Liver (tissue), 9 donors: ENCODE measurements around the gene TIE1. TPM values are rescaled to one million over a fixed set of nuclear protein-coding genes. Genes with fewer than 3 reads are reported as not detected.

ENCODE experiments used
- DNase-seq: peaks from one replicate; pipeline ENCODE4 v3.0.0-alpha.2; 2017; ENCODE audit warnings: low spot score
- H3K27ac ChIP-seq, 2 donors: one replicate each; pipeline ENCODE4 v1.7.0; 2013; ENCODE audit warnings: inconsistent platforms in 2 of 2, low read length in 2 of 2, control low read depth in 1 of 2, low read depth in 1 of 2, mild to moderate bottlenecking in 1 of 2
- H3K27me3 ChIP-seq, 4 donors: one replicate each; pipeline versions ENCODE4 v1.6.1 to v1.7.0; 2013; ENCODE audit warnings: low read length in 3 of 4, inconsistent platforms in 1 of 4, mild to moderate bottlenecking in 1 of 4, moderate library complexity in 1 of 4; ENCODE audit not compliant: control insufficient read depth in 4 of 4, insufficient read depth in 4 of 4
- H3K36me3 ChIP-seq, 4 donors: one replicate each; pipeline versions ENCODE4 v1.6.1 to v1.7.0; 2013; ENCODE audit warnings: low read length in 3 of 4, mild to moderate bottlenecking in 3 of 4, low read depth in 1 of 4, moderate library complexity in 1 of 4; ENCODE audit not compliant: control insufficient read depth in 4 of 4, insufficient read depth in 3 of 4
- H3K4me1 ChIP-seq, 4 donors: one replicate each; pipeline versions ENCODE4 v1.6.1 to v1.7.0; 2013; ENCODE audit warnings: low read length in 3 of 4, mild to moderate bottlenecking in 3 of 4, moderate library complexity in 1 of 4; ENCODE audit not compliant: control insufficient read depth in 4 of 4, insufficient read depth in 4 of 4
- H3K4me3 ChIP-seq, 3 donors: one replicate each; pipeline versions ENCODE4 v1.6.1 to v1.7.0; 2013; ENCODE audit warnings: low read length in 3 of 3, control low read depth in 1 of 3, low read depth in 1 of 3, mild to moderate bottlenecking in 1 of 3
- H3K9ac ChIP-seq, 2 donors: one replicate each; pipeline ENCODE4 v1.7.0; 2013; ENCODE audit warnings: low read length in 2 of 2, mild to moderate bottlenecking in 2 of 2, moderate library complexity in 2 of 2, control low read depth in 1 of 2, low read depth in 1 of 2
- H3K9me3 ChIP-seq, 4 donors: one replicate each; pipeline versions ENCODE4 v1.6.1 to v1.7.0; 2013; ENCODE audit warnings: low read length in 3 of 4; ENCODE audit not compliant: control insufficient read depth in 4 of 4
- EGR1 ChIP-seq, 2 donors: IDR thresholded peaks; 2 replicates each; pipeline ENCODE4 v1.6.1; 2016 to 2018; ENCODE audit warnings: antibody characterized with exemption in 2 of 2, low read depth in 2 of 2
- FOXA2 ChIP-seq: IDR thresholded peaks from 2 replicates; pipeline ENCODE4 v1.6.1; 2016; ENCODE audit warnings: antibody characterized with exemption
- HNF4G ChIP-seq: IDR thresholded peaks from 2 replicates; pipeline ENCODE4 v1.6.1; 2016; ENCODE audit warnings: antibody characterized with exemption
- JUND ChIP-seq, 2 donors: IDR thresholded peaks; 2 replicates each; pipeline ENCODE4 v1.6.1; 2016; ENCODE audit warnings: antibody characterized with exemption in 2 of 2
- NR2F2 ChIP-seq: IDR thresholded peaks from 2 replicates; pipeline ENCODE4 v1.6.1; 2016; ENCODE audit warnings: antibody characterized with exemption
- RAD21 ChIP-seq, 2 donors: IDR thresholded peaks; 2 replicates each; pipeline ENCODE4 v1.6.1; 2016; ENCODE audit warnings: antibody characterized with exemption in 2 of 2, mild to moderate bottlenecking in 2 of 2
- SP1 ChIP-seq: IDR thresholded peaks from 2 replicates; pipeline ENCODE4 v1.6.1; 2018; ENCODE audit warnings: antibody characterized with exemption, mild to moderate bottlenecking
- TAF1 ChIP-seq: conservative IDR thresholded peaks from 2 replicates; pipeline ENCODE4 v1.6.1; 2016; ENCODE audit warnings: antibody characterized with exemption, mild to moderate bottlenecking
- YY1 ChIP-seq: IDR thresholded peaks from 2 replicates; pipeline ENCODE4 v1.6.1; 2016; ENCODE audit warnings: antibody characterized with exemption, mild to moderate bottlenecking
- WGBS: extraction: QIAGEN DNeasy Blood & Tissue Kit; methylation state at CpG from one replicate; pipeline ENCODE4 v1.1.7; 2013; 5-methylcytosine and 5-hydroxymethylcytosine counted together
- polyA plus RNA-seq, 2 donors: library from polyadenylated mRNA; stranded (reverse) in 1 of 2; unstranded in 1 of 2; fragments of 200-250 nt in 1 of 2; fragments of >200 nt in 1 of 2; fragmentation: Nextera tagmentation in 1 of 2; extraction: Ambion mirVana in 1 of 2; gene quantifications; one replicate each; pipeline versions ENCODE4 v1.2.1 to v1.2.3, GENCODE V29; 2013 to 2015
- total RNA-seq, 2 donors: library from RNA; depleted of rRNA; stranded (reverse); fragments of >200 nt; gene quantifications; one replicate each; pipeline ENCODE4 v1.2.3, GENCODE V29; 2014
- TF ChIP-seq, protein P1 (sequence below): IDR thresholded peaks from 2 replicates; pipeline ENCODE4 v1.6.1; 2016; ENCODE audit warnings: antibody characterized with exemption
- TF ChIP-seq, protein P2 (sequence below): IDR thresholded peaks from 2 replicates; pipeline ENCODE4 v1.6.1; 2016; ENCODE audit warnings: antibody characterized with exemption, mild to moderate bottlenecking
- TF ChIP-seq, protein P3 (sequence below): IDR thresholded peaks from 2 replicates; pipeline ENCODE4 v1.6.1; 2016; ENCODE audit warnings: antibody characterized with exemption
- TF ChIP-seq, protein P4 (sequence below): fragments of 150-350 bp; IDR thresholded peaks from 2 replicates; pipeline ENCODE4 v1.5.1; 2017; ENCODE audit warnings: improper control_type of control experiment, low read depth, low read length; ENCODE audit not compliant: missing input control
- TF ChIP-seq, protein P5 (sequence below): IDR thresholded peaks from 2 replicates; pipeline ENCODE4 v1.6.1; 2016; ENCODE audit warnings: antibody characterized with exemption
- donor health status: healthy.
- donor health status: healthy.
- donor health status: healthy.
- donor health status: healthy.
- donor health status: healthy.

Gene TIE1
- total and polyA plus RNA-seq, 4 donors = 3.6 to 17.6 (median 8.9) TPM

DNA sequence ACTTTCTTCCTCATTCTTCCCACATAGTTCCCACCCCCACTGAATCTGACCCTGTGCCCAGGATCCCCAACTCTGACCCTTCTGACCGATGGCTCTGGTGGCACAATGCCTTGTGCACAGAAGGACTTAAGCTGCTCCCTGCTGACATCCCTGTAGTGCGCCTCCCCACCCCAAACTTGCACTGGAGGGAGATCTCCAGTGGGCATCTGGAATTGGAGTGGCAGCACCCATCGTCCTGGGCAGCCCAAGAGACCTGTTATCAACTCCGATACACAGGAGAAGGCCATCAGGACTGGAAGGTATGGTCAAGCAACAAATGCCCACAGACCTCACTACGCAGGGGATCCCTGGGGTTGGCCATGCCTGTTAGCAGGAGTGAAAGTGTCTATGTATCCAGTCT, 45.9 kb downstream of the TIE1 start:
- Histone ChIP-seq H3K9ac (no peak overlapping the region), H3K36me3 (no peaks in the 10 kb centered on the region), H3K4me3 (no peak overlapping the region), H3K27ac (no peak overlapping the region), H3K9me3 (no peaks in the 10 kb centered on the region), H3K27me3 (no peaks in the 10 kb centered on the region), H3K4me1 (peaks cover 0 to 24% (median 14%) of the 10 kb centered on the region in 4 donors)
- 90% methylated on average over 5 of the region's 5 CpGs for WGBS
- TF ChIP-seq, protein P1, sequence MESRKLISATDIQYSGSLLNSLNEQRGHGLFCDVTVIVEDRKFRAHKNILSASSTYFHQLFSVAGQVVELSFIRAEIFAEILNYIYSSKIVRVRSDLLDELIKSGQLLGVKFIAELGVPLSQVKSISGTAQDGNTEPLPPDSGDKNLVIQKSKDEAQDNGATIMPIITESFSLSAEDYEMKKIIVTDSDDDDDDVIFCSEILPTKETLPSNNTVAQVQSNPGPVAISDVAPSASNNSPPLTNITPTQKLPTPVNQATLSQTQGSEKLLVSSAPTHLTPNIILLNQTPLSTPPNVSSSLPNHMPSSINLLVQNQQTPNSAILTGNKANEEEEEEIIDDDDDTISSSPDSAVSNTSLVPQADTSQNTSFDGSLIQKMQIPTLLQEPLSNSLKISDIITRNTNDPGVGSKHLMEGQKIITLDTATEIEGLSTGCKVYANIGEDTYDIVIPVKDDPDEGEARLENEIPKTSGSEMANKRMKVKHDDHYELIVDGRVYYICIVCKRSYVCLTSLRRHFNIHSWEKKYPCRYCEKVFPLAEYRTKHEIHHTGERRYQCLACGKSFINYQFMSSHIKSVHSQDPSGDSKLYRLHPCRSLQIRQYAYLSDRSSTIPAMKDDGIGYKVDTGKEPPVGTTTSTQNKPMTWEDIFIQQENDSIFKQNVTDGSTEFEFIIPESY = no peak
- TF ChIP-seq, protein P2, sequence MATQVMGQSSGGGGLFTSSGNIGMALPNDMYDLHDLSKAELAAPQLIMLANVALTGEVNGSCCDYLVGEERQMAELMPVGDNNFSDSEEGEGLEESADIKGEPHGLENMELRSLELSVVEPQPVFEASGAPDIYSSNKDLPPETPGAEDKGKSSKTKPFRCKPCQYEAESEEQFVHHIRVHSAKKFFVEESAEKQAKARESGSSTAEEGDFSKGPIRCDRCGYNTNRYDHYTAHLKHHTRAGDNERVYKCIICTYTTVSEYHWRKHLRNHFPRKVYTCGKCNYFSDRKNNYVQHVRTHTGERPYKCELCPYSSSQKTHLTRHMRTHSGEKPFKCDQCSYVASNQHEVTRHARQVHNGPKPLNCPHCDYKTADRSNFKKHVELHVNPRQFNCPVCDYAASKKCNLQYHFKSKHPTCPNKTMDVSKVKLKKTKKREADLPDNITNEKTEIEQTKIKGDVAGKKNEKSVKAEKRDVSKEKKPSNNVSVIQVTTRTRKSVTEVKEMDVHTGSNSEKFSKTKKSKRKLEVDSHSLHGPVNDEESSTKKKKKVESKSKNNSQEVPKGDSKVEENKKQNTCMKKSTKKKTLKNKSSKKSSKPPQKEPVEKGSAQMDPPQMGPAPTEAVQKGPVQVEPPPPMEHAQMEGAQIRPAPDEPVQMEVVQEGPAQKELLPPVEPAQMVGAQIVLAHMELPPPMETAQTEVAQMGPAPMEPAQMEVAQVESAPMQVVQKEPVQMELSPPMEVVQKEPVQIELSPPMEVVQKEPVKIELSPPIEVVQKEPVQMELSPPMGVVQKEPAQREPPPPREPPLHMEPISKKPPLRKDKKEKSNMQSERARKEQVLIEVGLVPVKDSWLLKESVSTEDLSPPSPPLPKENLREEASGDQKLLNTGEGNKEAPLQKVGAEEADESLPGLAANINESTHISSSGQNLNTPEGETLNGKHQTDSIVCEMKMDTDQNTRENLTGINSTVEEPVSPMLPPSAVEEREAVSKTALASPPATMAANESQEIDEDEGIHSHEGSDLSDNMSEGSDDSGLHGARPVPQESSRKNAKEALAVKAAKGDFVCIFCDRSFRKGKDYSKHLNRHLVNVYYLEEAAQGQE = no peak
- TF ChIP-seq RAD21 (IDR thresholded peaks at IDR 0.05) (no peak), TAF1 (no peak), JUND (IDR thresholded peaks at IDR 0.05) (no peak)
- no peak for DNase-seq

DNA sequence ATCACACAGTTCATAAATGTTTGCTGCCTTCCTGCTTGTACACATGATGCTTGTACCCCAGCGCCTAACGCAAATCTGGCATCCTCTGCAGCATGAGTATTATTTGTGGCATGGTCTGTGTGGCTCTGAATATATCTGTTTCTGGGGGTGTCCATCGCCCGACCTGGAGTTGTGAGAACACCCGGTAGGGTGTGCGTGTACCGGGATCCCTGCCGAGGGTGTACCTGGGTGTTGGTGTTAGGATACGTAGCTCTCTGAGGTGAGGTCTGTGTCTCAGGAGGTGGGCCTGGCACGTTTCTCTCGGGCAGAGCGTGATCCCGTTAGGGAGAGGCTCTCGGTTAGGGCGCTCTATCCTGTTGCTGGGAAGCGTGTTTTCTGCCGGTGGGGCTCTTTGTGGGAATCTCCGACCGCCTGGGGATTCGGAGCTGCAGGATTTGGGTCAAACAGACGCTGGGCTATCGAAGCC, 47.6 kb downstream of the TIE1 start:
- Histone ChIP-seq H3K4me3 (peak overlapping the region; percentile 7 to 62 (median 60)), H3K9ac (peak overlapping the region in 1 of 2 donors; percentile 29), H3K4me1 (peaks cover 0 to 24% (median 14%) of the 10 kb centered on the region in 4 donors), H3K27me3 (no peaks in the 10 kb centered on the region), H3K9me3 (no peaks in the 10 kb centered on the region), H3K27ac (peak overlapping the region; percentile 82 to 89), H3K36me3 (no peaks in the 10 kb centered on the region)
- TF ChIP-seq SP1 = no peak
- TF ChIP-seq NR2F2 = no peak
- TF ChIP-seq TAF1 = no peak
- TF ChIP-seq RAD21 (IDR thresholded peaks at IDR 0.05) = no peak
- TF ChIP-seq EGR1 (IDR thresholded peaks at IDR 0.05; ENCODE audit: low read depth in 2 of 2) = no peak
- no peak for TF ChIP-seq FOXA2
- TF ChIP-seq YY1 = no peak
- TF ChIP-seq, protein P3, sequence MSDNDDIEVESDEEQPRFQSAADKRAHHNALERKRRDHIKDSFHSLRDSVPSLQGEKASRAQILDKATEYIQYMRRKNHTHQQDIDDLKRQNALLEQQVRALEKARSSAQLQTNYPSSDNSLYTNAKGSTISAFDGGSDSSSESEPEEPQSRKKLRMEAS = no peak
- no peak for TF ChIP-seq HNF4G
- TF ChIP-seq, protein P4, sequence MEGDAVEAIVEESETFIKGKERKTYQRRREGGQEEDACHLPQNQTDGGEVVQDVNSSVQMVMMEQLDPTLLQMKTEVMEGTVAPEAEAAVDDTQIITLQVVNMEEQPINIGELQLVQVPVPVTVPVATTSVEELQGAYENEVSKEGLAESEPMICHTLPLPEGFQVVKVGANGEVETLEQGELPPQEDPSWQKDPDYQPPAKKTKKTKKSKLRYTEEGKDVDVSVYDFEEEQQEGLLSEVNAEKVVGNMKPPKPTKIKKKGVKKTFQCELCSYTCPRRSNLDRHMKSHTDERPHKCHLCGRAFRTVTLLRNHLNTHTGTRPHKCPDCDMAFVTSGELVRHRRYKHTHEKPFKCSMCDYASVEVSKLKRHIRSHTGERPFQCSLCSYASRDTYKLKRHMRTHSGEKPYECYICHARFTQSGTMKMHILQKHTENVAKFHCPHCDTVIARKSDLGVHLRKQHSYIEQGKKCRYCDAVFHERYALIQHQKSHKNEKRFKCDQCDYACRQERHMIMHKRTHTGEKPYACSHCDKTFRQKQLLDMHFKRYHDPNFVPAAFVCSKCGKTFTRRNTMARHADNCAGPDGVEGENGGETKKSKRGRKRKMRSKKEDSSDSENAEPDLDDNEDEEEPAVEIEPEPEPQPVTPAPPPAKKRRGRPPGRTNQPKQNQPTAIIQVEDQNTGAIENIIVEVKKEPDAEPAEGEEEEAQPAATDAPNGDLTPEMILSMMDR = no peak
- TF ChIP-seq, protein P5, sequence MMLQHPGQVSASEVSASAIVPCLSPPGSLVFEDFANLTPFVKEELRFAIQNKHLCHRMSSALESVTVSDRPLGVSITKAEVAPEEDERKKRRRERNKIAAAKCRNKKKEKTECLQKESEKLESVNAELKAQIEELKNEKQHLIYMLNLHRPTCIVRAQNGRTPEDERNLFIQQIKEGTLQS = no peak
- DNase-seq = no peak
- 24% methylated on average over 22 of the region's 22 CpGs for WGBS
